GM10847 (cell line): ENCODE results near the gene TICAM2.
A peak's percentile ranks its signal among the peaks of the same experiment; 100 is the strongest.

Source experiments
- POLR2A ChIP-seq: IDR thresholded peaks from 2 replicates; pipeline ENCODE4 v1.6.1; 2011; ENCODE audit not compliant: insufficient read length; ENCODE audit errors: extremely low read depth

TICAM2 gene, protein sequence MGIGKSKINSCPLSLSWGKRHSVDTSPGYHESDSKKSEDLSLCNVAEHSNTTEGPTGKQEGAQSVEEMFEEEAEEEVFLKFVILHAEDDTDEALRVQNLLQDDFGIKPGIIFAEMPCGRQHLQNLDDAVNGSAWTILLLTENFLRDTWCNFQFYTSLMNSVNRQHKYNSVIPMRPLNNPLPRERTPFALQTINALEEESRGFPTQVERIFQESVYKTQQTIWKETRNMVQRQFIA

DNA sequence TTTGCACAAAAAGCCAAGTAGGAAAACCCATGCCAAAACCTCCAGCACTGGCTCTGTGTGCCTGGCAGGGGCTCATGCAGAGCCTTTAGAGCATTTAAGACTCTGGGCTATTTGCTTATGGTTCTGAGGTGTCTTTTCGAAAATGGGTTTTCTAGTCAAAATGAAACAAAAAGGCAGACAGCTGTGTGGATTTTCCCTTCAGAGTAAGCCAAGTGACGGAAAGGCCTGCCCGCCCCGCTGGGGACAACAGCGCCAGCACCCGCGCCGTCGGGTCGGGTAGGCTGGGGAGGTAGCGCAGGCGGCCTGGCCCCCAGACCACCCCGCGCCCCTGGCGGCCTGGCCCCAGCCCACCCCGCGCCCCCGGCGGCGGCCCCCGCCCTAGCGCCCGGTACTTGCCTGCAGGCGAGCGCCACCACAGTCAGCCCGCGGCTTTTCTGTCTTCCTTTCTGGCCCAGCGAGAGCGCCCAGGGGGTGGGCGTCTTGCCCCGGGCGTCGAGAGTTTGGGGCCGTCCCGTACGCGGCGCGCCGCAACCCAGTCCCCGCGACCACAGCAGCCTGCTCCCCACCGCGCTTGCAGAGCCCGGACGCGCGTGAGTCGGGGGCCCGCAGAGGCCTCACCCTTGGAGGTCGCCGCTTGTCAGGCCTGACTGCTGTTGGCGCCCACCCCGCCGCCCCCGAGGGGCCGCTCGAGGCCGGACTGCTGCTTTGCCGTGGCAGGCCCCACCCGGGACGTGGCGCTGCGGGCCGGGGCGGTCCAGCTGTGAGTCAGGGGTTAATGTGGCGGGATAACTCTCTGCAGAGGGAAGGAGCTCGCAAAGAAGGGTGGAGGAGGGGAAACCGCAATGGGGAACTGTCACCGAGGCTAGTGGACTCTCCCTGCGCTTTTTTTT, at the start of gene TICAM2:
TICAM2 (minus strand) TSS at position 779 of the 890 bp plus-strand sequence. CDS start 21,223 bp downstream, outside the sequence.
- peak; percentile 39 for TF ChIP-seq POLR2A

DNA sequence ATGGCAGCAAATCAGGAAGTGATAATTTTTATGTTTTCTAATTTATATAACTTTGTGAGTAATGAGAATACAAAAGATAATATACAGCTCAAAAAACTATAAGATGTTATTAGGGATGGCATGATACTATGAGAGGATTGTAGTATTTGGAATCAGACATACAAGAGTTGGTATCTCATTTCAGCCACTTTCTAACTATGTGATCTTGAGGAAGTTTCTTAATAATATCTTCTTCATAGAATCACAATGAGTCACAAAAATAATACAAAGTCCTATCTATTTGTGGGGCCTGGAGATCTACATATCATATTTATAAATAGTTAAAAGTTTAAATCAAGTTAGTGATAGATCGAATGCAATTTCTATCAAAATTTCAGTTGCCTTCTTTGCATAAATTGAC, 47.3 kb upstream of the TICAM2 start:
- TF ChIP-seq POLR2A, result no peak

DNA sequence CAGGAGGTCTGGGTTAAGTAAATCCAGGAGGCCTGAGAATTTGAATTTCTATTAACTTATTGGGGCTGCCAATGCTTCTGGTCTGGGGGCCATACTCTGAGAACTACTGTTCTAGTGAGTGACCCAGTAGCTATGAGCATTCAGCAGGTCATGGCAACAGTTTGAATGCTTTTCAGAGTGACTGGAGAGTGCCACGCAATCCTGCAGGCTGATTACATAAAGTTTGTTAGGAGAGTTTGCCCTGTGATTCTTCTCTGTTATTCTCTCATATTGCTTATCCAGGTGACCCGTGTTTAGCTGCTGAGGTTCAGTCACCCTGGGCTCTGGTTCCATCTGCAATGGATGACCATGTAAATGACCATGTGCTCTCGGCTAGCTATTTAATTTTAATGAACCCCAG, 45.8 kb upstream of the TICAM2 start:
- no peak for TF ChIP-seq POLR2A

DNA sequence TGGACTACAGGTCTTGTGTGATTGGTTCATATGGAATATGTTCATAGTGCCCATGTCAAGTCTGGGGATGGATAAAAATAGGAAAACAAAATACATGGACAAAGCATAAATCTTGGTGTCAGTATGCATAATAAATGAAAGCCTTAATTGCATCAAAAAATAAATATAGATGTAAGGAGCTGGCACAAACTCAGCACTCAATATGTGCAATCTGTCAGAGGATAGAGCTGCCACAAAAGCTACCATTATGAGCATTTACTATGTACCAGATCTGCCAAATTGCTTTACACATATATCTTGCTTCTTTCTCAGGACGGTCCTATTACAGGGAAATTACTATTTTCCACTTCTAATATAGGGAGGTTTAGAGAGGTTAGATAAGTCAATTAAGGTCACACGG, 41.8 kb upstream of the TICAM2 start:
- TF ChIP-seq POLR2A, result no peak

DNA sequence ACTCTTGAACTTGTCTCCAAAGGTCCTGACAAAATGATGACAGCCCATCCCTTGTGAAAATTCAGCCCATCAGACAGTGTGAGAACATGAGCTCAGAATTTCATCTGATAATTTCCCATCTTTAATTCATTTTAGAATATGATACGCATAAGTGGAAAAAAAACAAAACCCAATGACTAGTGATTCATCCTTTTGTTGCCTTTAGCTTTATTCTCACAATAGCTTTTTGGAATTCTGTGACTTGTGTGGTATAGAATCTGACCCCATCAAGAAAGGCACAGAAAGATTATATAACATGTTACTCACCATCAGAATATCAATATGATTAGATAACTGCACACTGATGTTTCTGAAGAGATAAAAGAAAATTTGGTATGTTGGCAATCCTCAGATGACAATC, 39.7 kb upstream of the TICAM2 start:
- no peak for TF ChIP-seq POLR2A

DNA sequence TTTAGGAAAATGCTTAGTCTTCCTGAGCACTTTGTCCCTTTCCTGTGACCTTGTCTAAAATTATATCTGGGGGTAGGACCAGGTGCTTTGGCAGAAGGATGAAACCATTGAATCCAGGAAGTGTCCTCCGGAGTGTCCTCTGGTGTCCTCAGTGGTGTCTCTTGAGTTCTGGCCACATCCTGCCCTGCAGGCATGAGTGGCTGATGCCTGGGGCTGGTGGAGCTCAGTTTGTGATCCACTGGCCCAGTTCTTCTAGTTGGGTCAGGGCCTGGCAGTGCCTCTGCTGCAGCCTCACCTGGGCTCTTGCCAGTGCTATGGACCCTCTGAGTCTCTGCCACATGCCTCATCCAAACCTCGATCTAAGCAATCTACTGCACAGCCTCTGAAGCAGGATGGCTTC, 38.0 kb upstream of the TICAM2 start:
- no peak for TF ChIP-seq POLR2A

DNA sequence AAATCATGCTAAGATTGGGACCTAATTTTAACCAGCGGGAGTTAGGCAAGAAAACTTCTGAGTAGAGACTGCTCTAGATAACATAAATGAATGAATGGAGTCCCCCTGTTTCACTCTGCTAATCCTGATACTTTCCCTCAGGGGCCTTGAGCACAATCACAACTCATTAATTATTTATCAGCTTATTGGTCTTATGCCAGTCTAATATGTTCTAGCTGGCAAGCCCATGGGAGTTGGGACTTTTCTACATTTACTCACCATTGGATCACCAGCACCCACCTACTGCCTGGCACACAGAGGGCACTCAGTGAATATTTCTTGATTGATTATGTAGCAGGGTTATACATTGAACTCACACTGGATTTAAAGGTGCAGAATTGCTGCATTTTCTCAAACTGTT, 37.1 kb upstream of the TICAM2 start:
- TF ChIP-seq POLR2A, result no peak

DNA sequence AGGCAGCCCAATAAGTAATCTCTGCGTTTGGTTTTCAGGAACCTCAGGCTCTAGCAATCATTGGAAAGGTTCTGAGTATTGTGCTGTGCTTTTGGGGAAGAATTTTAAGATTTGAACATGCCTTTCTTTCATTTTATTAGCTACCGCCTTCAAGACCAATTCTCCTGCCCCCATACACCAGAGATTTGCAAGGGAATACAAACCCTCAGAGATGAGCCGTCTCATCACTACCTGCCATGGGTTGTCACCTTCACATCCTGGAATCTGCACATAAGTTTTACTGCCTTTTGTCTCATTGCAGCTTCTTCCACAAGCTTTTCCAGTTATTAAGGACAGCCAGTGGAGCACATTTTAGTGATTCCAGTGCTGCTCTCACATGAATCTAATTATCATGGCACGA, 35.2 kb upstream of the TICAM2 start:
- TF ChIP-seq POLR2A, result no peak

DNA sequence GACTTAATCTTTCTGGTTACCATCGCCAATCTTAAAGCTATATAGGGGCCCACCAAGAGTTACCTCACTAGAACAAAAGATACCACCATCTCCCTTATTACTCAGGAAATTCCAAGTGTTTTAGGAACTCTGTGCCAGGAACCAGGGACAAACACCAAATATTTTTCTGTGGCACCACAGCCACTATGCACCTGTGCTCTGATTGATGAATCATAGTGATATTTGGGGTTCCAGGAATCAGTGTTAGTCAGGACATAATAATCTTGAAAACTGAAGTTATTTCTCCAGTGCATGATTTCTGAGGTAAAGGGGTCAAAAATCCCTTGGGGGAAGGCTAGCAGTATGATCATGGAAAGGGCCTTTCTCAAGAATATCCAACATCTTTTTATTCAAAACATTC, 33.7 kb upstream of the TICAM2 start:
- no peak for TF ChIP-seq POLR2A

DNA sequence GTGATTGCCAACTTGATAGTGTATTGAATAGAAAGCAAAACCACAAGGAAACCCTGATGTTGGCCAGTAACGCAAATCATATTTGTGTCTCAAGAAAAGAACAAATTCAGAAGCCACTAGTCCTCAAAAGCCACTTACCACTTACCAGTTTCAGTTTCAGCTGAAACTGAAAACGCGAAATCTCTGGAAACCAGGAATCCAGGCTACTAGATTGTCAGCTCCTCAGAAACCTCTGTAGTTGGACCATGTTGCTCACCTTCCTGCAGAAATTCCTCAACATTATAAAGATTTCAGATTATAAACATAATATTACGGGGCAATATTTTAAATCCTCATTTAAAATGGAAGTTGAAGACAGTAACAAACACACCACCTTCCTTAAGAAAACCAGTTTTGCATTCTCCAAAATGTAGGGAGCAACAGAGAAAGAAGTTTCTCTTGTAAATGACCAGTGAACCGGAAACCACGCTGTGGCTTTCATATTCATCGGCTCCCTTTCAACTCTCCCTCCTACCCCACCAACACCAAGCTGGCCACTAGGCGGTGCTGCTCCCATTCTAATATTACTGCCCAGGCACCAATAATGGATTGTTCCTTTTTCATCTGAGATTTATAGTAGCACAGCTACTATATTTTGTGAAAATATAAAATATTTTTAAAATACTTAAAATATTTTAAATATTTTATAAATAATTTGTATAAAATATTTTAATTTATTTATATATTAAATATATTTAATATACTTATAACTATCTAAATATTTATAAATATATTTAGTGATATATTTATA, 32.3 kb upstream of the TICAM2 start:
- TF ChIP-seq POLR2A, result no peak

DNA sequence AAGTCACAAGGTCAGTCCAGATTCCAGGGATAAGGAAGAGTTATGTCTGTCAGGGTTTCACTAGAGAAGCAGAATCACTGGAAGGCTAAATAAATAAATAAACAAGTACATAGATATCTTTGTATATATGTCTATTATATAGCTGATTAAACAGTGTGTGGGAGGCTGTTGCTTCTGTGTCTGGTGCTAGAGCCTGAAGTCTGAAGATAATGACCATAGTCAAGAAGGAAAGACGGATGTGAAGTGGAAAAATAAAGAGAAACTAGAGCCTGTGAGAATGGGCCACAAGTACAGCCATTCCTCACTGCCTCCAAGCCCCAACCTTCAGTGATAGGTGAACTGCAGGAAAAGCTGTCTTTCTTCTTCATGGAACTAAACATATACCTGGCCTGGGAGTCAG, 27.6 kb upstream of the TICAM2 start:
- TF ChIP-seq POLR2A, result no peak

DNA sequence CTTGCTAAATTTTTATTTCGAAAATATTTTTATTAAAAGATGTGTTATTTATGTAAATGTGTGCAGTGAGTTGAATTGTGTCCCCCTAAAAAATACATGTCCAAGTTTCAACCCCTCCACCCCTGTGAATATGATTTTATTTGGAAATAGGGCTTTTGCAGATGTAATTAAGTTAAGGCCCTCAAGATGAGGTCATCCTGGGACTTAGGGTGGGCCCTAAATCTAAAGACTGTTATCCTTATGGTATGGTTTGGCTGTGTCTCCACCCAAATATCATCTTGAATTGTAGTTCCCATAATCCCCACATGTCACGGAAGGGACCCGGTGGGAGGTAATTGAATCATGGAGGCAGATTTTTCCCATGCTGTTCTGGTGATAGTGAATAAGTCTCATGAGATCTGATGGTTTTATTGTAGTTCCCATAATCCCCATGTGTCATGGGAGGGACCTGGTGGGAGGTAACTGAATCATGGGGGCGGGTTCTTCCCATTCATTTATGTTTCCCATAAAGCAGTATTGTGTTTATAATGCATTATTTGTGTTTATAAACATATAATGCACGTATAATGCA, 25.1 kb upstream of the TICAM2 start:
- no peak for TF ChIP-seq POLR2A

DNA sequence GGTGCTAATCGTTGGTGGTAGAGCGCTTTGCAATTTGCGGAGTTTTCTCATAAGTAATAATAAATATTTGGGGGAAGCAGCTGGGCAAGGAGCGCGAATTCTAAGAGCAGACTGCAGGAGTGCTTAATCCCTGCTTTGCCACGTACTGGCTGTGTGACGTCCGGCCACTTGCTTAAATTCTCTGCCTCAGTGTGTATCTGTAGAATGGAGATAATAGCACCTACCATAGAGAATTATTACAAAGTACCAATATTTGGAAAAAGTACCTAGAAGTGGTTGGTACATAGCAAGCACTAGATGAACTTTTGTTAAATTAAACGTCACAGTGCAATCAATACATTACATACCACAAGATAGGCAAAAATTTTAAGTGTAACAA, 24.2 kb upstream of the TICAM2 start:
- no peak for TF ChIP-seq POLR2A

DNA sequence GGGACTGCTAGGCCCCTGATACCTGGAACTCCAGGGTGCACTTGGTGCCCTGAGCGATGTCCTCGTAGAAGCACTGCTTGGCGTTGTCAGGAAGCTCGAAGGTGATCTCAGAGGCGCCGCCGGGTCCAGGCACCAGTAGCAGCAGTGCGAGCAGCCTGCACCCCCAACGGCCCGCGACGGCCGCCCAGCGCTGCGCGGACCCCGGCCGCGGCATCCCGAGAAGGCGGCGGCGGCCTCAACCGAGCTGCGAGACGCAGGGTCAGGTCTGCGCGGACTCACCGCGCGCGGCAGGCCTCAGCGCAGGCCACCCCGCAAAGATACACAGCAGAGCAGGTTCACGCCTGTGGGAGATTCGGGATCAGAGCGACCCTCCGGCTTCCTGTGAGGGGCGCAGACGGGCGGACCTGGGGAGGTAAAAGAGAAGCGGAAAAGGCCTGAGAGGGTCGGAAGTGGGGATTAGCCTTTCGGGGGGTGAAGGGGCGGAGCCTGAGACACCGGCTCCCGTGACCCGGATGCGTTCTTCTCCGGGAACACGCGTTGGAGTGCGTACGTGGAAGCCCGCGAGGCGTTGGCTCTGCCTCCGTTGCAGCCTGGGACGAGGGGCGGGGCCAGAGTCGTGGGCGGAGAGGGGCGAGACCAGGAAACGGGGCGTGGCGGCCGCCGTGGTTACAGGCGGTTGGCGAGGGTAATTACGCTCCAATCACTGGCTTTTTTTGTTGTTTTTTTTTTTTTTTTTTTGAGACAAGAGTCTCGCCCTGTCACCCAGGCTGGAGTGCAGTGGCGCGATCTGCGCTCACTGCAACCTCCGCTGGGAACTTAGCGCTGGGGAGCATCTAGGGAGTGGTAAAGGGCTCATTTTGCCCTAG, 23.5 kb upstream of the TICAM2 start, which contains the start of gene TMED7:
TMED7 (minus strand) TSS at position 458 of the 866 bp plus-strand sequence; CDS start at position 214, 244 bp downstream.
- TF ChIP-seq POLR2A, result peak; percentile 66
